HCT116 (cell line): ENCODE data around the gene LRFN3. TPM values are rescaled to one million over a fixed set of nuclear protein-coding genes. Genes with fewer than 3 reads are reported as not detected.

Source experiments
- ATAC-seq: fragments of 200-7000 bp; cut with Tn5 transposase; 2 replicates; pipeline ENCODE4 v1.9.1; 2020; ENCODE audit warnings: mild to moderate bottlenecking, moderate library complexity
- BruUV-seq: library from RNA; stranded (reverse); fragments of 400-500 nt; replicated peaks from 2 replicates; lab custom pipeline; 2021; lab: Mats Ljungman, UMichigan
- CTCF ChIA-PET: fragments of 300-600 bp; sonication (Branson Sonifier 250); formaldehyde crosslinking; loops from one replicate; lab custom pipeline; 2021; ENCODE audit warnings: antibody characterized with exemption; lab: Charles Lee
- POLR2A ChIA-PET: fragments of 300-600, 350-600 bp; sonication (Branson Sonifier 250); formaldehyde crosslinking; loops from one replicate; lab custom pipeline; 2021; ENCODE audit warnings: antibody characterized with exemption; lab: Charles Lee
- RAD21 ChIA-PET, 2 experiments: fragments of 300-600 bp; sonication (Branson Sonifier 250); formaldehyde crosslinking; loops; one replicate each; lab custom pipeline; 2023; ENCODE audit warnings: low total read pairs in 2 of 2; ENCODE audit not compliant: uncharacterized antibody in 2 of 2, unreplicated experiment in 2 of 2, low non-redundant PET in 1 of 2; lab: Charles Lee
- DNase-seq: peaks from one replicate; pipeline ENCODE4 v3.0.0-alpha.2; 2010; ENCODE audit warnings: low read depth, low spot score
- H2AFZ ChIP-seq: fragments of 200-600 bp; shearing (Covaris generic), sonication (generic); 2 replicates; pipeline ENCODE4 v1.6.1; 2017; ENCODE audit warnings: low read depth, mixed run types, mixed read lengths, antibody characterized with exemption, low read length; ENCODE audit not compliant: poor library complexity, severe bottlenecking
- H3K27ac ChIP-seq: 2 replicates; pipeline ENCODE4 v1.5.1; 2012; ENCODE audit warnings: low read depth, low read length
- H3K27me3 ChIP-seq: fragments of 200-600 bp; sonication (generic); 2 replicates; pipeline ENCODE4 v1.6.1; 2016; ENCODE audit warnings: mixed run types, low read length, mixed read lengths; ENCODE audit not compliant: insufficient read depth
- H3K36me3 ChIP-seq, 2 experiments: fragments of 200-500 bp in 1 of 2; fragments of 200-600 bp in 1 of 2; sonication (Bioruptor generic) in 1 of 2; sonication (generic) in 1 of 2; 2 replicates each; pipeline versions ENCODE4 v1.5.1 to v1.6.1; 2014 to 2016; ENCODE audit warnings: low read length in 2 of 2, inconsistent platforms in 1 of 2, mixed read lengths in 1 of 2, mixed run types in 1 of 2; ENCODE audit not compliant: insufficient read depth in 2 of 2, control insufficient read depth in 1 of 2
- H3K4me1 ChIP-seq, 2 experiments: fragments of 200-600 bp in 1 of 2; sonication (generic) in 1 of 2; 2 replicates each; pipeline versions ENCODE4 v1.5.1 to v1.6.1; 2012 to 2017; ENCODE audit warnings: low read length in 2 of 2, inconsistent platforms in 1 of 2, mild to moderate bottlenecking in 1 of 2, mixed read lengths in 1 of 2, mixed run types in 1 of 2, moderate library complexity in 1 of 2; ENCODE audit not compliant: insufficient read depth in 2 of 2, control insufficient read depth in 1 of 2
- H3K4me2 ChIP-seq: fragments of 200-600 bp; sonication (generic); 2 replicates; pipeline ENCODE4 v1.6.1; 2017; ENCODE audit warnings: mixed run types, low read length, mixed read lengths
- H3K4me3 ChIP-seq, 2 experiments: fragments of 200-600 bp in 1 of 2; sonication (generic) in 1 of 2; replicated peaks in 1 of 2; 2 replicates each; pipeline ENCODE4 v1.5.1; 2011 to 2016; ENCODE audit warnings: low read length in 2 of 2, control low read depth in 1 of 2, low read depth in 1 of 2, mild to moderate bottlenecking in 1 of 2, mixed read lengths in 1 of 2, mixed run types in 1 of 2
- H3K79me2 ChIP-seq: fragments of 200-600 bp; sonication (generic); 2 replicates; pipeline ENCODE4 v1.6.1; 2017; ENCODE audit warnings: mild to moderate bottlenecking, mixed run types, low read length, moderate library complexity, mixed read lengths; ENCODE audit not compliant: insufficient read depth
- H3K9ac ChIP-seq: fragments of 200-600 bp; sonication (generic); 2 replicates; pipeline ENCODE4 v1.6.1; 2016; ENCODE audit warnings: low read length, mixed read lengths
- H3K9me2 ChIP-seq: fragments of 200-600 bp; sonication (generic), shearing (Covaris generic); 2 replicates; pipeline ENCODE4 v1.6.1; 2017; ENCODE audit warnings: mixed run types, mild to moderate bottlenecking, moderate library complexity; ENCODE audit not compliant: insufficient read depth
- H3K9me3 ChIP-seq, 2 experiments: fragments of 200-500 bp in 1 of 2; fragments of 200-600 bp in 1 of 2; sonication (Bioruptor generic) in 1 of 2; sonication (generic) in 1 of 2; 2 replicates each; pipeline ENCODE4 v1.6.1; 2014 to 2017; ENCODE audit warnings: low read length in 2 of 2, mixed read lengths in 2 of 2, inconsistent platforms in 1 of 2, low read depth in 1 of 2, mild to moderate bottlenecking in 1 of 2, mixed run types in 1 of 2, moderate library complexity in 1 of 2; ENCODE audit not compliant: control insufficient read depth in 1 of 2, insufficient read depth in 1 of 2
- H4K20me1 ChIP-seq: fragments of 200-600 bp; sonication (generic), shearing (Covaris generic); 2 replicates; pipeline ENCODE4 v1.6.1; 2017; ENCODE audit warnings: mixed run types, mild to moderate bottlenecking, moderate library complexity; ENCODE audit not compliant: insufficient read depth
- CBX3 ChIP-seq: IDR thresholded peaks from 2 replicates; pipeline ENCODE4 v1.6.1; 2012; ENCODE audit warnings: low read depth
- CTCF ChIP-seq, 3 experiments: fragments of 200-600 bp in 1 of 3; sonication (generic) in 1 of 3; IDR thresholded peaks in 2 of 3; conservative IDR thresholded peaks in 1 of 3; 2 replicates each; pipeline ENCODE4 v1.5.1; 2012 to 2017; ENCODE audit warnings: low read depth in 2 of 3, low read length in 2 of 3, antibody characterized with exemption in 1 of 3, borderline replicate concordance in 1 of 3, control low read depth in 1 of 3, mild to moderate bottlenecking in 1 of 3, mixed read lengths in 1 of 3, mixed run types in 1 of 3, moderate library complexity in 1 of 3; ENCODE audit not compliant: insufficient read depth in 1 of 3
- FOSL1 ChIP-seq: IDR thresholded peaks from 2 replicates; pipeline ENCODE4 v1.6.1; 2012; ENCODE audit warnings: low read depth
- MAX ChIP-seq: IDR thresholded peaks from 2 replicates; pipeline ENCODE4 v1.6.1; 2012
- POLR2A ChIP-seq: IDR thresholded peaks from 2 replicates; pipeline ENCODE4 v1.7.0; 2011; ENCODE audit warnings: borderline replicate concordance; ENCODE audit not compliant: insufficient read depth, insufficient read length; ENCODE audit errors: extremely low read depth
- POLR2AphosphoS5 ChIP-seq: IDR thresholded peaks from 2 replicates; pipeline ENCODE4 v1.6.1; 2011; ENCODE audit warnings: mild to moderate bottlenecking, low read depth, low read length, moderate library complexity
- RAD21 ChIP-seq: IDR thresholded peaks from 2 replicates; pipeline ENCODE4 v1.6.1; 2012; ENCODE audit warnings: low read depth, mild to moderate bottlenecking
- SP1 ChIP-seq: IDR thresholded peaks from 2 replicates; pipeline ENCODE4 v1.6.1; 2012; ENCODE audit warnings: low read depth
- SRF ChIP-seq: IDR thresholded peaks from 2 replicates; pipeline ENCODE4 v1.6.1; 2012; ENCODE audit warnings: low read depth
- TCF7L2 ChIP-seq: IDR thresholded peaks from 2 replicates; pipeline ENCODE4 v1.7.0; 2011; ENCODE audit warnings: borderline replicate concordance, inconsistent platforms; ENCODE audit not compliant: insufficient read depth, insufficient read length; ENCODE audit errors: extremely low read depth
- ZBTB33 ChIP-seq: IDR thresholded peaks from 2 replicates; pipeline ENCODE4 v1.6.1; 2011; ENCODE audit warnings: mild to moderate bottlenecking, low read length, moderate library complexity; ENCODE audit not compliant: insufficient replicate concordance; ENCODE audit errors: extremely low read depth
- ZFX ChIP-seq: fragments of 450-650 bp; IDR thresholded peaks from 2 replicates; pipeline ENCODE4 v1.6.1; 2017
- ZNF274 ChIP-seq: fragments of 200-500 bp; sonication (Bioruptor generic); IDR thresholded peaks from 2 replicates; pipeline ENCODE4 v1.6.1; 2014; ENCODE audit warnings: mild to moderate bottlenecking, low read depth, low read length, inconsistent platforms
- intact Hi-C: fragments of 100-400 bp; cut with micrococcal nuclease; formaldehyde crosslinking; loops from 2 replicates; pipeline ENCODE4 v1.10.0; 2022
- total RNA-seq: library from RNA; stranded (reverse); gene quantifications from one replicate; pipeline ENCODE4 v1.2.1, GENCODE V29; 2021; ENCODE audit not compliant: unreplicated experiment

LRFN3 gene
- total RNA-seq, 1 experiment from 2014 or later = 18.8 TPM

- CTCF ChIA-PET = no interaction called here
- Histone ChIP-seq H3K9ac (peak overlapping the region; percentile 82), H3K4me3 (peak overlapping the region; percentile 76 to 84), H3K27ac (peak overlapping the region; percentile 30; the same call in 1 of the 2 replicates), H3K36me3 (no peaks in the 10 kb centered on the region; a peak in 1 of 4 replicates), H2AFZ (no peak overlapping the region), H3K4me1 (peaks cover 16 to 24% of the 10 kb centered on the region in 2 experiments; a peak in 3 of 4 replicates), H3K79me2 (peaks cover 20% of the 10 kb centered on the region), H4K20me1 (no peaks in the 10 kb centered on the region), H3K4me2 (peak overlapping the region; percentile 97), H3K9me3 (no peaks in the 10 kb centered on the region), H3K27me3 (no peaks in the 10 kb centered on the region), H3K9me2 (no peaks in the 10 kb centered on the region)
- RAD21 ChIA-PET = no interaction called here
- DNase-seq = no peak
- BruUV-seq = TSS peak; percentile 59
- no peak for ATAC-seq
- POLR2A ChIA-PET = no interaction called here
- no peak for TF ChIP-seq ZFX
- TF ChIP-seq SP1 = no peak
- no peak for TF ChIP-seq TCF7L2
- no peak for TF ChIP-seq MAX
- TF ChIP-seq ZNF274 = no peak
- no peak for TF ChIP-seq POLR2A
- intact Hi-C loops = loop anchor here (10.0 kb wide), 1 partner anchor 392 kb away; the partner anchor contains the start of gene TMEM147
These were observed 629 bp downstream of the LRFN3 start for GRCh38 chr19:35936738-35937268.

GRCh38 chr19:35937345-35938281 is 1.4 kb downstream of the LRFN3 start:
- BruUV-seq = no TSS peak
- peak overlapping the region; percentile 97 for H3K4me2 ChIP-seq
- peaks cover 16 to 19% of the 10 kb centered on the region in 2 experiments; a peak in 3 of 4 replicates for H3K4me1 ChIP-seq
- ChIA-PET POLR2A (no interaction called here), RAD21 (no interaction called here), CTCF (no interaction called here)
- DNase-seq (no peak), ATAC-seq (no peak)
- H3K9ac ChIP-seq = no peak overlapping the region
- no peaks in the 10 kb centered on the region for H3K27me3 ChIP-seq
- H3K36me3 ChIP-seq = no peaks in the 10 kb centered on the region; a peak in 2 of 4 replicates
- H2AFZ ChIP-seq = no peak overlapping the region
- intact Hi-C loops = loop anchor here (10.0 kb wide), 1 partner anchor 393 kb away; the partner anchor contains the start of gene TMEM147
- H4K20me1 ChIP-seq = no peaks in the 10 kb centered on the region
- H3K9me2 ChIP-seq = no peaks in the 10 kb centered on the region
- H3K4me3 ChIP-seq = peak overlapping the region; percentile 76 to 84; a peak in 3 of 4 replicates
- H3K79me2 ChIP-seq = peaks cover 20% of the 10 kb centered on the region
- H3K27ac ChIP-seq = no peak overlapping the region
- H3K9me3 ChIP-seq = no peaks in the 10 kb centered on the region
- TF ChIP-seq POLR2A = no peak
- TF ChIP-seq RAD21 = no peak
- no peak for TF ChIP-seq ZFX
- TF ChIP-seq ZBTB33 = no peak
- no peak for TF ChIP-seq FOSL1
- TF ChIP-seq CTCF (IDR thresholded peaks at IDR 0.05 in 2 of 3, conservative IDR thresholded peaks at IDR 0.05 in 1 of 3; ENCODE audit: borderline replicate concordance in 1 of 3, insufficient read depth in 1 of 3, low read depth in 2 of 3, low read length in 2 of 3) = no peak
- no peak for TF ChIP-seq CBX3
- no peak for TF ChIP-seq SRF
- no peak for TF ChIP-seq POLR2AphosphoS5
